IMR-90 (cell line): ENCODE data around the gene NUP98. TPM values are rescaled to one million over a fixed set of nuclear protein-coding genes. Genes with fewer than 3 reads are reported as not detected.

Source experiments
- ATAC-seq: fragments of 200-7000 bp; cut with Tn5 transposase; 2 replicates; pipeline ENCODE4 v1.9.1; 2020; ENCODE audit warnings: low read depth, mild to moderate bottlenecking, moderate library complexity
- BruUV-seq: library from RNA; stranded (reverse); fragments of 400-500 nt; replicated peaks from 2 replicates; lab custom pipeline; 2021; lab: Mats Ljungman, UMichigan
- CTCF ChIA-PET: fragments of 300-600 bp; formaldehyde crosslinking; extraction: SDS; loops from one replicate; lab custom pipeline; 2021; ENCODE audit warnings: antibody characterized with exemption; lab: Yijun Ruan, JAX
- POLR2A ChIA-PET: fragments of 300-600 bp; sonication (Branson Sonifier 250); formaldehyde crosslinking; loops from one replicate; lab custom pipeline; 2022; ENCODE audit warnings: antibody characterized with exemption; ENCODE audit not compliant: unreplicated experiment; lab: Charles Lee
- DNase-seq: peaks from one replicate; pipeline ENCODE4 v3.0.0; 2013
- H2AFZ ChIP-seq: replicated peaks from 2 replicates; pipeline ENCODE3; 2013; ENCODE audit warnings: low read length, mild to moderate bottlenecking; ENCODE audit not compliant: poor library complexity
- H2AK5ac ChIP-seq: 2 replicates; pipeline ENCODE4 v1.6.1; 2013; ENCODE audit warnings: low read depth, low read length, inconsistent platforms
- H2AK9ac ChIP-seq: replicated peaks from 2 replicates; pipeline ENCODE3; 2013; ENCODE audit warnings: mild to moderate bottlenecking, low read depth, low read length, moderate library complexity; ENCODE audit not compliant: poor library complexity
- H2BK120ac ChIP-seq: 2 replicates; pipeline ENCODE4 v1.6.1; 2013; ENCODE audit warnings: low read depth, low read length, inconsistent platforms
- H2BK15ac ChIP-seq: 3 replicates; pipeline ENCODE4 v1.6.1; 2013; ENCODE audit warnings: low read depth, low read length, inconsistent platforms
- H2BK20ac ChIP-seq: 2 replicates; pipeline ENCODE4 v1.6.1; 2013; ENCODE audit warnings: low read depth, mild to moderate bottlenecking, inconsistent platforms, low read length, moderate library complexity
- H2BK5ac ChIP-seq: 2 replicates; pipeline ENCODE4 v1.6.1; 2013; ENCODE audit warnings: mild to moderate bottlenecking, low read depth, low read length, inconsistent platforms; ENCODE audit not compliant: poor library complexity, severe bottlenecking
- H3K14ac ChIP-seq: replicated peaks from 2 replicates; pipeline ENCODE4 v1.6.1; 2013; ENCODE audit warnings: low read depth, low read length, inconsistent platforms
- H3K18ac ChIP-seq: 2 replicates; pipeline ENCODE4 v1.6.1; 2013; ENCODE audit warnings: low read depth, low read length, control low read depth
- H3K23ac ChIP-seq: 2 replicates; pipeline ENCODE4 v1.6.1; 2013; ENCODE audit warnings: low read depth, low read length, inconsistent platforms
- H3K27ac ChIP-seq: 2 replicates; pipeline ENCODE4 v1.5.1; 2013; ENCODE audit warnings: mild to moderate bottlenecking, control low read depth, low read length; ENCODE audit not compliant: insufficient read depth
- H3K27me3 ChIP-seq: 2 replicates; pipeline ENCODE4 v1.6.1; 2013; ENCODE audit warnings: low read length; ENCODE audit not compliant: control insufficient read depth, insufficient read depth
- H3K36me3 ChIP-seq: 2 replicates; pipeline ENCODE4 v1.6.1; 2013; ENCODE audit warnings: low read length, mixed read lengths; ENCODE audit not compliant: control insufficient read depth, insufficient read depth
- H3K4ac ChIP-seq: 2 replicates; pipeline ENCODE4 v1.6.1; 2013; ENCODE audit warnings: low read depth, low read length, inconsistent platforms
- H3K4me1 ChIP-seq: 2 replicates; pipeline ENCODE4 v1.6.1; 2013; ENCODE audit warnings: low read length, mixed read lengths; ENCODE audit not compliant: control insufficient read depth, insufficient read depth
- H3K4me2 ChIP-seq: 2 replicates; pipeline ENCODE4 v1.6.1; 2013; ENCODE audit warnings: low read depth, mild to moderate bottlenecking, control low read depth, low read length, moderate library complexity
- H3K4me3 ChIP-seq: 2 replicates; pipeline ENCODE4 v1.5.1; 2013; ENCODE audit warnings: low read depth, mild to moderate bottlenecking, control low read depth, low read length, moderate library complexity; ENCODE audit not compliant: insufficient read depth
- H3K56ac ChIP-seq: 2 replicates; pipeline ENCODE4 v1.6.1; 2013; ENCODE audit warnings: low read length, inconsistent platforms; ENCODE audit not compliant: insufficient read depth; ENCODE audit errors: extremely low read depth
- H3K79me1 ChIP-seq, 2 experiments: 2 replicates each; pipeline ENCODE4 v1.6.1; 2013; ENCODE audit warnings: low read length in 2 of 2, inconsistent platforms in 1 of 2, low read depth in 1 of 2
- H3K9ac ChIP-seq: 2 replicates; pipeline ENCODE4 v1.6.1; 2013; ENCODE audit warnings: low read depth, low read length, control low read depth
- H3K9me1 ChIP-seq: 2 replicates; pipeline ENCODE4 v1.6.1; 2013; ENCODE audit warnings: low read length, inconsistent platforms; ENCODE audit not compliant: insufficient read depth
- H3K9me3 ChIP-seq: 2 replicates; pipeline ENCODE4 v1.6.1; 2013; ENCODE audit warnings: low read length; ENCODE audit not compliant: control insufficient read depth, insufficient read depth
- H4K20me1 ChIP-seq: 2 replicates; pipeline ENCODE4 v1.6.1; 2013; ENCODE audit warnings: low read length, inconsistent platforms; ENCODE audit not compliant: insufficient read depth
- H4K5ac ChIP-seq: 2 replicates; pipeline ENCODE4 v1.6.1; 2013; ENCODE audit warnings: mild to moderate bottlenecking, low read depth, low read length, control low read depth
- H4K8ac ChIP-seq, 2 experiments: 2 replicates each; pipeline ENCODE4 v1.6.1; 2013; ENCODE audit warnings: low read depth in 2 of 2, low read length in 2 of 2, control low read depth in 1 of 2, inconsistent platforms in 1 of 2
- H4K91ac ChIP-seq: 2 replicates; pipeline ENCODE4 v1.6.1; 2013; ENCODE audit warnings: low read depth, low read length, inconsistent platforms; ENCODE audit not compliant: insufficient read depth
- CEBPB ChIP-seq: IDR thresholded peaks from 2 replicates; pipeline ENCODE4 v1.6.1; 2012; ENCODE audit warnings: low read depth, low read length, improper control_type of control experiment
- CHD1 ChIP-seq: IDR thresholded peaks from 2 replicates; pipeline ENCODE4 v1.6.1; 2012; ENCODE audit warnings: low read depth, low read length, improper control_type of control experiment
- FOS ChIP-seq: fragments of 150-350 bp; IDR thresholded peaks from 2 replicates; pipeline ENCODE4 v1.6.1; 2016; ENCODE audit warnings: low read depth, low read length
- MAFK ChIP-seq: IDR thresholded peaks from 2 replicates; pipeline ENCODE4 v1.6.1; 2012; ENCODE audit warnings: low read depth, low read length, improper control_type of control experiment
- MAZ ChIP-seq: IDR thresholded peaks from 2 replicates; pipeline ENCODE4 v1.6.1; 2012; ENCODE audit warnings: low read depth, mild to moderate bottlenecking, low read length, improper control_type of control experiment, moderate library complexity, borderline replicate concordance
- MXI1 ChIP-seq: IDR thresholded peaks from 2 replicates; pipeline ENCODE4 v1.6.1; 2012; ENCODE audit warnings: low read depth, mild to moderate bottlenecking, low read length, moderate library complexity, borderline replicate concordance
- NFE2L2 ChIP-seq: fragments of 150-350 bp; IDR thresholded peaks from 2 replicates; pipeline ENCODE4 v1.6.1; 2016; ENCODE audit warnings: low read depth, mild to moderate bottlenecking, low read length
- RAD21 ChIP-seq: IDR thresholded peaks from 2 replicates; pipeline ENCODE4 v1.6.1; 2012; ENCODE audit warnings: low read length, improper control_type of control experiment
- RCOR1 ChIP-seq: IDR thresholded peaks from 2 replicates; pipeline ENCODE4 v1.6.1; 2012; ENCODE audit warnings: mild to moderate bottlenecking, low read length, improper control_type of control experiment; ENCODE audit not compliant: insufficient replicate concordance
- RFX5 ChIP-seq: IDR thresholded peaks from 2 replicates; pipeline ENCODE4 v1.8.0; 2012; ENCODE audit warnings: low read depth, mild to moderate bottlenecking, low read length, moderate library complexity
- SMC3 ChIP-seq: fragments of 150-350 bp; IDR thresholded peaks from 2 replicates; pipeline ENCODE4 v1.6.1; 2016; ENCODE audit warnings: low read depth, mild to moderate bottlenecking, antibody characterized with exemption, low read length, moderate library complexity
- WGBS, 2 experiments: methylation state at CpG; one replicate each; pipeline versions ENCODE4 v1.1.5 to v1.1.7; 2013; ENCODE audit warnings: missing lambda C conversion rate in 2 of 2; ENCODE audit not compliant: insufficient read length in 1 of 2; ENCODE audit errors: extremely low coverage in 2 of 2; 5-methylcytosine and 5-hydroxymethylcytosine counted together
- dilution Hi-C: fragments of 300-500 bp; cut with HindIII; formaldehyde crosslinking; loops from one replicate; pipeline ENCODE4 v1.14.3; 2018; ENCODE audit warnings: low sequenced_read_pairs; ENCODE audit not compliant: unreplicated experiment
- in situ Hi-C: fragments of 300-500 bp; cut with MboI; formaldehyde crosslinking; loops from 3 replicates; pipeline ENCODE4 v1.14.3; 2019; ENCODE audit warnings: low sequenced_read_pairs, inconsistent platforms, mixed read lengths
- intact Hi-C: fragments of 100-400 bp; cut with micrococcal nuclease; formaldehyde crosslinking; loops from 2 replicates; pipeline ENCODE4 v1.10.0; 2022
- polyA plus RNA-seq, 3 experiments: library from polyadenylated mRNA; depleted of rRNA; stranded (reverse); fragments of >200 nt; gene quantifications; 2 replicates each; pipeline ENCODE4 v1.2.3, GENCODE V29; 2012; ENCODE audit warnings: low replicate concordance in 1 of 3
- total RNA-seq: library from RNA; depleted of rRNA; stranded (reverse); fragments of >200 nt; gene quantifications from 2 replicates; pipeline ENCODE4 v1.2.3, GENCODE V29; 2012
- TF ChIP-seq, protein P1 (sequence below): conservative IDR thresholded peaks from 2 replicates; pipeline ENCODE4 v1.5.1; 2012; ENCODE audit warnings: mild to moderate bottlenecking, low read depth, low read length, improper control_type of control experiment
- TF ChIP-seq, protein P2 (sequence below): fragments of 150-350 bp; IDR thresholded peaks from 2 replicates; pipeline ENCODE4 v1.6.1; 2017; ENCODE audit warnings: mild to moderate bottlenecking, antibody characterized with exemption, low read length, low read depth
- TF ChIP-seq, protein P3 (sequence below): fragments of 150-350 bp; IDR thresholded peaks from 2 replicates; pipeline ENCODE4 v1.6.1; 2016; ENCODE audit warnings: low read depth, mild to moderate bottlenecking, low read length, moderate library complexity, borderline replicate concordance

The NUP98 gene
- total and polyA plus RNA-seq, 2 of the 4 experiments (the other 2 are of a cell fraction): 103 to 138 TPM

DNA sequence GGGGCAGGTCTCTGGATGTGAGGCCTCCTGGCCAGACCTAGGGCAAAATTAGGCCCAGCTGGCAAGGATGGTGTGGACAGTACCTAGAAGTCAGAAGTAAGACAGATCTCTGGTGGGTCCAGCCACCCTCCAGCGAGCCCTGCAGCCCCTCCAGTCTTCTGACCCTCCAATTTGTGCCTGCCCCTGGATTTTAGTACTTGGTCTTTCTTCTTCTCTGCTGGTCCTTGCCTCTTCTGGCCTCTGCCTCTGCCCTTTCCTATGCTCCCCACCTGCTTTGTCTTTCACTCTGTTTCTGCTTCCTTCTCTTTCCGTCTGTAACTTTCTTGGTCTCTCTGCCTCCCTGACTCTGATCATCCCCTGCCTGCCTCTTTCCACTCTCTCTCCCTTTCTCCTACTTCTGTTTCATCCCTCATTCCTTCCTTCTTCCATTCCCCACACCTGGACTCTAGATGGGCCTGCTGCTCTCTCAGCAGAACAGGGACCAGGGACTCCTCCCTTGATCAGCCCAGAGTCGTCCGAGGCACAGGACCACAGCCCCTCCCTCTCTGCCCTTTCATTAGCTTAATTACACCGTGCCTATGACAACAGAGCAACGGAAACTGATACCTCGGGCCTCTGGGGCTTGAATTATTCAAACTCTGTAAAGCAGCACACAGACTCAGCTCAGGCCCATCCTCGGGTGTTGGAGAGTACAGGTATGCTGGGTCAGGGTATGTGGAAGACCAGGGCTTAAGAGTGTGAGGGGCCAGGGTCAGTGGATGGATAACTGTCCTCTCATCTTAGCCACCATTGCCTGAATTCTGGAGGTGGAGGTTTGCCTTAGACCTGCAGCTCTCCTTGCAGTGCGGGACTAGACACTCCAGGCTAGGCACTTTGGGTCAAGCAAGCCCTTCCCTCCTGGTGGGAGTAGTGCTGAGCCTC lies 125.8 kb downstream of the NUP98 start, which contains the start of gene CHRNA10:
Gene CHRNA10, minus strand, starts transcription at position 51 of the 921 bp plus-strand sequence. CDS start 72 bp downstream, outside the sequence.
- in situ Hi-C loops: no loop called here
- Histone ChIP-seq H2AK9ac (no peak within 1 kb of the TSS), H4K91ac (no peak within 1 kb of the TSS), H3K36me3 (peaks cover 55% of the 10 kb centered on the region), H3K4ac (no peak within 1 kb of the TSS), H3K4me1 (peaks cover 3% of the 10 kb centered on the region; the same call in 1 of the 2 replicates), H3K18ac (no peak within 1 kb of the TSS), H3K4me3 (no peak within 1 kb of the TSS), H4K8ac (no peak within 1 kb of the TSS), H4K5ac (no peak within 1 kb of the TSS), H3K27me3 (no peaks in the 10 kb centered on the region), H3K79me1 (peaks cover 13 to 17% of the 10 kb centered on the region in 2 experiments), H3K9ac (no peak within 1 kb of the TSS), H3K56ac (no peak within 1 kb of the TSS; the same call in 1 of the 2 replicates), H2BK20ac (no peak within 1 kb of the TSS), H4K20me1 (no peaks in the 10 kb centered on the region; the same call in 1 of the 2 replicates), H3K14ac (no peak within 1 kb of the TSS), H2BK120ac (no peak within 1 kb of the TSS), H3K9me1 (peaks cover 10% of the 10 kb centered on the region; the same call in 1 of the 2 replicates), H3K27ac (no peak within 1 kb of the TSS), H2AFZ (no peak within 1 kb of the TSS), H3K9me3 (no peaks in the 10 kb centered on the region), H3K4me2 (no peak within 1 kb of the TSS), H2BK15ac (no peak within 1 kb of the TSS), H3K23ac (no peak within 1 kb of the TSS), H2AK5ac (no peak within 1 kb of the TSS), H2BK5ac (no peak within 1 kb of the TSS)
- POLR2A ChIA-PET: no interaction called here
- DNase-seq: no peak
- no peak for ATAC-seq
- intact Hi-C loops: no loop called here
- CTCF ChIA-PET: no interaction called here
- BruUV-seq: no TSS peak
- dilution Hi-C loops: no loop called here
- WGBS, 2 experiments: 63% methylated on average over 2 of the region's 9 CpGs; no CpG with 5 or more reads in 1 of the 2 experiments
- TF ChIP-seq MXI1: no peak
- TF ChIP-seq, protein P1, sequence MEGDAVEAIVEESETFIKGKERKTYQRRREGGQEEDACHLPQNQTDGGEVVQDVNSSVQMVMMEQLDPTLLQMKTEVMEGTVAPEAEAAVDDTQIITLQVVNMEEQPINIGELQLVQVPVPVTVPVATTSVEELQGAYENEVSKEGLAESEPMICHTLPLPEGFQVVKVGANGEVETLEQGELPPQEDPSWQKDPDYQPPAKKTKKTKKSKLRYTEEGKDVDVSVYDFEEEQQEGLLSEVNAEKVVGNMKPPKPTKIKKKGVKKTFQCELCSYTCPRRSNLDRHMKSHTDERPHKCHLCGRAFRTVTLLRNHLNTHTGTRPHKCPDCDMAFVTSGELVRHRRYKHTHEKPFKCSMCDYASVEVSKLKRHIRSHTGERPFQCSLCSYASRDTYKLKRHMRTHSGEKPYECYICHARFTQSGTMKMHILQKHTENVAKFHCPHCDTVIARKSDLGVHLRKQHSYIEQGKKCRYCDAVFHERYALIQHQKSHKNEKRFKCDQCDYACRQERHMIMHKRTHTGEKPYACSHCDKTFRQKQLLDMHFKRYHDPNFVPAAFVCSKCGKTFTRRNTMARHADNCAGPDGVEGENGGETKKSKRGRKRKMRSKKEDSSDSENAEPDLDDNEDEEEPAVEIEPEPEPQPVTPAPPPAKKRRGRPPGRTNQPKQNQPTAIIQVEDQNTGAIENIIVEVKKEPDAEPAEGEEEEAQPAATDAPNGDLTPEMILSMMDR: no peak
- TF ChIP-seq CEBPB: no peak
- TF ChIP-seq RAD21: no peak
- no peak for TF ChIP-seq FOS
- TF ChIP-seq MAFK: no peak
- TF ChIP-seq SMC3: no peak
- TF ChIP-seq, protein P2, sequence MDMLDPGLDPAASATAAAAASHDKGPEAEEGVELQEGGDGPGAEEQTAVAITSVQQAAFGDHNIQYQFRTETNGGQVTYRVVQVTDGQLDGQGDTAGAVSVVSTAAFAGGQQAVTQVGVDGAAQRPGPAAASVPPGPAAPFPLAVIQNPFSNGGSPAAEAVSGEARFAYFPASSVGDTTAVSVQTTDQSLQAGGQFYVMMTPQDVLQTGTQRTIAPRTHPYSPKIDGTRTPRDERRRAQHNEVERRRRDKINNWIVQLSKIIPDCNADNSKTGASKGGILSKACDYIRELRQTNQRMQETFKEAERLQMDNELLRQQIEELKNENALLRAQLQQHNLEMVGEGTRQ: no peak
- TF ChIP-seq MAZ: no peak
- no peak for TF ChIP-seq NFE2L2
- TF ChIP-seq RCOR1: no peak
- TF ChIP-seq, protein P3, sequence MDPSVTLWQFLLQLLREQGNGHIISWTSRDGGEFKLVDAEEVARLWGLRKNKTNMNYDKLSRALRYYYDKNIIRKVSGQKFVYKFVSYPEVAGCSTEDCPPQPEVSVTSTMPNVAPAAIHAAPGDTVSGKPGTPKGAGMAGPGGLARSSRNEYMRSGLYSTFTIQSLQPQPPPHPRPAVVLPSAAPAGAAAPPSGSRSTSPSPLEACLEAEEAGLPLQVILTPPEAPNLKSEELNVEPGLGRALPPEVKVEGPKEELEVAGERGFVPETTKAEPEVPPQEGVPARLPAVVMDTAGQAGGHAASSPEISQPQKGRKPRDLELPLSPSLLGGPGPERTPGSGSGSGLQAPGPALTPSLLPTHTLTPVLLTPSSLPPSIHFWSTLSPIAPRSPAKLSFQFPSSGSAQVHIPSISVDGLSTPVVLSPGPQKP: no peak
- TF ChIP-seq CHD1: no peak
- no peak for TF ChIP-seq RFX5
